Duodenal mucosa (tissue), 2 donors: ENCODE measurements around the gene EN1.

ENCODE experiments used
- H3K27ac ChIP-seq: one replicate; pipeline ENCODE4 v1.7.0; 2013; ENCODE audit warnings: low read depth, low read length
- H3K27me3 ChIP-seq, 2 donors: one replicate each; pipeline ENCODE4 v1.7.0; 2013; ENCODE audit warnings: low read length in 2 of 2, control low read depth in 1 of 2; ENCODE audit not compliant: insufficient read depth in 2 of 2, control insufficient read depth in 1 of 2
- H3K36me3 ChIP-seq, 2 donors: one replicate each; pipeline ENCODE4 v1.7.0; 2013; ENCODE audit warnings: low read length in 2 of 2, control low read depth in 1 of 2; ENCODE audit not compliant: insufficient read depth in 2 of 2, control insufficient read depth in 1 of 2
- H3K4me1 ChIP-seq, 2 donors: one replicate each; pipeline ENCODE4 v1.7.0; 2013; ENCODE audit warnings: low read length in 2 of 2, control low read depth in 1 of 2; ENCODE audit not compliant: insufficient read depth in 2 of 2, control insufficient read depth in 1 of 2
- H3K4me3 ChIP-seq, 2 donors: one replicate each; pipeline ENCODE4 v1.7.0; 2013; ENCODE audit warnings: low read length in 2 of 2, low read depth in 1 of 2
- H3K9ac ChIP-seq, 2 donors: one replicate each; pipeline ENCODE4 v1.7.0; 2013; ENCODE audit warnings: low read length in 2 of 2, low read depth in 1 of 2
- H3K9me3 ChIP-seq, 2 donors: one replicate each; pipeline ENCODE4 v1.7.0; 2013; ENCODE audit warnings: low read length in 2 of 2, control low read depth in 1 of 2; ENCODE audit not compliant: control insufficient read depth in 1 of 2

Gene EN1

DNA sequence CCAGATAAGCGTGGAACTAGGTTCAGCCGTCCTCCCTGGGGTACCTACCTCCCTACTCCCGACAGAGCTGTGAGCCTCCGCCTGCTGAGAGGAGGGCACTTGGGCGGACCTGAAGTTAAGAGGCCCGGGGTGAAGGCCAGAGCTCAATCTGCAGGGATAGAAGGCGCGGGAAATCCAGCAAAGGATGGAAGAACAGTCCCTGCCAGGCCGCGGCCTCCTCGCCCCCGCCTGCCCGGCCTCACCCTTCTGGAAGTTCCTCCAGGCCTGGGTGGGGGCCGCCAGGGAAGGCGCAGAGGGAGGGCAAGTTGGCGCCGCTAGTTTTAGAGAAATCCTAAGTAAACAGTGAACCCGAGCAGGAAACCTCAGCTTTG, 13.0 kb downstream of the EN1 start:
- no peaks in the 10 kb centered on the region for H3K36me3 ChIP-seq
- H3K27me3 ChIP-seq = peaks cover 84 to 92% of the 10 kb centered on the region in 2 donors
- no peak overlapping the region for H3K27ac ChIP-seq

DNA sequence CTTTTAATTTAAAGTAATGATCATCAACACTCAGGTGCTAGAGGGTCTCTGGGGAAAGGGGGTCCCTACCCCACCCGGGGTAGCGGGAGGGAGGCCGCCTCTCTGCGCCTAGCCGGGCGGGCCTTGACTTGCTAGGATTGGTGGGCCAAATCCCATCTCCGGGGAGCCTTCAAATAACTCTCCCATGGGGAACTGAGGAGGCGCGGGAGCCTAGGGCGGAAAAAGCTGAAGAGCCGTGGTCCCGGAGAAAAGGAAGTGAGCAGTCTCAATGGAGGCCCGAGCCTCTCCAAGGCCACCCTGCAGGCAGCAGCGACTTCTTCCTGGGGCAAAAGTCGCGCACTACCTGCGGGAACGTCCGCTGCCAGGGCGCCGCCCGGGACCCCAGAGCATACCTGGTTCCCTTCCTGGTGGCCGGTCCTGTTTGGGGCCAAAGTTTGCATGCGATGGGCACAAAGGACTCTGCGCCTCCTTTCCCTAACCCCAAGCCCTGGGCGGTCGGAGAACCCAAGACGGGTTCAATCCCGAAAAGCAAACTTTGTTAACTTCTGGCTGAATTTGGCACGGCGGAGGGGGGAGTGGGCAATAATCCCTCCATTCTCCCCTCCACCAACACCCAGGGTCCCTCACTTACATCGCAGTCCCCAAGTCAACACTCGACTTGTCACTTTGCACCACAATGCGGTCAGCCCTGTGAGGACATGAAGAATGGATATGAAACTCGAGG, 13.6 kb downstream of the EN1 start:
- peaks cover 4 to 14% of the 10 kb centered on the region in 2 donors for H3K4me1 ChIP-seq
- H3K36me3 ChIP-seq = no peaks in the 10 kb centered on the region
- peaks cover 81 to 92% of the 10 kb centered on the region in 2 donors for H3K27me3 ChIP-seq
- H3K27ac ChIP-seq = no peak overlapping the region
- H3K4me3 ChIP-seq = no peak overlapping the region
- no peaks in the 10 kb centered on the region for H3K9me3 ChIP-seq
- H3K9ac ChIP-seq = no peak overlapping the region

More for the DNA sequence above, 13.0 kb downstream of the EN1 start:
- Histone ChIP-seq H3K4me3 (no peak overlapping the region), H3K4me1 (peaks cover 4 to 14% of the 10 kb centered on the region in 2 donors), H3K9me3 (no peaks in the 10 kb centered on the region), H3K9ac (no peak overlapping the region)

DNA sequence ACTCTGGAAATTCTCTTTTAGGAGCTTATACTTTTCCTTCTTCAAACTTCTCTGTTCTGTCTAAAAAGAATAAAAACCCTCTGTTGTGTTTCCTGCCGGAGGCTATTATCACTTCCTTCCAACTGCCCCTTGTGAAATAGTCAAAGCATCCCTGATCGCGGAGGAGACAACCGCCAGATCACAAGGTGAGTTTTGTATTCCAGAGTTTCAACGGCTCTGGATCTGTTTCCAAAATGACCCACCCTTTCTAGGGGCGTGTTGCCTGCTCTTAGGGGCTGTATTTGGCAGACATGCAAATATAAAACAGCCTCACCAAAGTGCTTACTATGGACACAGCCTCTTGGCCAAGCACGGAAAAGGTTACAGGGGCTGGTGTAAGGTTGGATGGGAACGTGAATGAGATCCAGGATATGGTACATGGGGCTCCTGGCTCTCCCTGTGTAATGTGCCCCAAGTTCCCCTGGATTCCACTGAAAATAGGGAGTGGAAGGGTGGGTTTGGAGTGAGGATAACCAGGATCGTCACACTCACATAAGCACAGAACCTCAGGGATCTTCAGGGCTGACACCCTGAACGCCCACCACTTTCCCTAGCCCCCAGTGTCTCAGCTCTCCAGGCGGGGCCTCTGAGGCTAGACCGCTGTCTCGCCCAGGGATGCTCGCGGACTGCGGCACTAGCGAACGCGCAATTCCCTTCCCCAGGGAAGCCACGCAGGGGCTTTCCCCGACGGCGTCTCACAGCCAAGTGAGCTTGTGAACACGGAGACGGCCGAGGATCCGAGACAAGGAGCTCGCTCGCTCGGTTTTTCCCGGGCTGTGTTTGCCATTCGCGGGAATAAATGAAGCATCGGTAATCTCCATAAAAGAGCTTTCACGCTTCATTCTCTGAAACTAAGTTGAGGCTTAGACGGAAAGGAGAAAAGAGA, 14.4 kb downstream of the EN1 start:
- peaks cover 73 to 87% of the 10 kb centered on the region in 2 donors for H3K27me3 ChIP-seq
- no peak overlapping the region for H3K9ac ChIP-seq
- H3K4me1 ChIP-seq = peaks cover 4 to 14% of the 10 kb centered on the region in 2 donors
- H3K4me3 ChIP-seq = no peak overlapping the region
- no peak overlapping the region for H3K27ac ChIP-seq
- no peaks in the 10 kb centered on the region for H3K36me3 ChIP-seq
- H3K9me3 ChIP-seq = no peaks in the 10 kb centered on the region

DNA sequence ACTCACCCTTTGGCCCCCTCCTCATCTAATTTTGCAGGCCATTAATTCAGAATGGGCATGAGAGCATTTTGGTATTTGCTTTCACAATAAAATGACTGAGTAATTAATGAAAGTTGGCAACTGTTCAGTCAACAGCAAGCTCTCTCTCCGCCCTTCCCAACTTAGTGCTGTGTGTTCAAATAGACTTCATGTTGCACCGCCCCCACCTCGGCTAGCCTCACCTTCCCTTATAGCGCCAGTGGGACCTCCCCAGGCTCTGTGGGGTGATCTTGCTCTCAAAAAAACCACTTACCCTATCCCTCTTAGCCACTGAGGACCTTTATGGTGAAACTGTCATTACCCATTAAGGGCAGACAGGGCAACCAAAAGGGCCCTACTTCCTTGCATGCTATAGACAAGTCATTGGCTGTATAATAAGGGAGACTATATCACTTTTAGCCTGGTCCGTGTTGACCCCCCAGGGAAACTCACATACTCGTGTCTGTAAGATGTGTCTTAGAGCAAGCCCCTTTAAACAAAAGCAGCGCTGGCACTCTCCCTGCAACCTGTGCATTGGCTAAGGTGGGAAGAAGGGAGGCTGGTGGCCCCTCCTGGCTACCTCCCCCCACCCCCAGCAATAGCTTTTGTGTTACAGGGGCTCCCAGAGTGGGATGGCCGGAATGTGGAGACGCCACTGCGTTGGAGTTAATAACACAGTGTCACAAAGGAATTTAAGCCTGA, 15.2 kb downstream of the EN1 start:
- Histone ChIP-seq H3K4me3 (no peak overlapping the region), H3K27me3 (peaks cover 65 to 79% of the 10 kb centered on the region in 2 donors), H3K4me1 (peaks cover 4 to 14% of the 10 kb centered on the region in 2 donors), H3K9me3 (no peaks in the 10 kb centered on the region), H3K27ac (no peak overlapping the region), H3K36me3 (no peaks in the 10 kb centered on the region), H3K9ac (no peak overlapping the region)

DNA sequence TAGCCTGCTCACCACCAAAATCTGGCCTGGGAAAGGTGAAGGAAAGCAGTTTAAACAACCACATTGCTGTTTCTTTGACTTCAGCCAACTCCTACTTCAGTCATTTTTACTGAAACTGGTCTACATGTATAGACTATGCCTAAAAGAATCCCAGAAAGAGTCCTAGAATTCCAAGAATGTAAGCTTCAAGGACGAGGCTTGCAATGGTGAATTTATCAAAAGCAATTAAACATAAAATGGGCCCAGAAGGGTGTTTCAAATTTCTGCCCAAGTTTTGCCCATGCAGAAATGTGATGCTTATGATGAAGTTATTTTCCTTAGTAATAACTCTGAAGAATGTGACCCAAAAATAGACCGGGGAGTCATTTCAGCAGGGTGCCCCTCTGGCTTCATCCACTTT, 16.6 kb downstream of the EN1 start:
- peaks cover 52 to 69% of the 10 kb centered on the region in 2 donors for H3K27me3 ChIP-seq
- H3K4me1 ChIP-seq = peaks cover 0 to 9% of the 10 kb centered on the region in 2 donors
- H3K27ac ChIP-seq = no peak overlapping the region
- H3K4me3 ChIP-seq = no peak overlapping the region
- H3K9ac ChIP-seq = no peak overlapping the region
- H3K9me3 ChIP-seq = no peaks in the 10 kb centered on the region
- H3K36me3 ChIP-seq = no peaks in the 10 kb centered on the region

DNA sequence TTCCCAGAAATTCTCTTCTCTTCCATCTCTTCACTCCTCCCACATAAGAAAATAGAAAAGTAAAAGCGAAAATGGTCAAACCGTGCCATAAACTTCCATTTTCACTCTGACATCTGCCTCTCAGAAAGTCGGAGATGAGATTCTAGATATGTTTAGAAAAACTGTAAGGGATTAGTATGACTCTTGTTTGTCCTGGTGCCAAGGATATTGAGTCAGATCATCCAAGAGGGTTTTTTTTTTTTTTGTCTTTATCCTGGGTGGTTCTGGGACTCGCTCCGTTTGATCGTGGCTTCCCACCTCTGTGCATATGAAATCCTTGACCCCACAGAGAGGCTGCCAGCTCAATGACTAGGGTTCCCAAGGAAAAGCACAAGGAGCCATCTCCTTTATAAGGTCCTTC, 17.3 kb downstream of the EN1 start:
- Histone ChIP-seq H3K4me3 (no peak overlapping the region), H3K4me1 (peaks cover 0 to 2% of the 10 kb centered on the region in 2 donors), H3K36me3 (no peaks in the 10 kb centered on the region), H3K9ac (no peak overlapping the region), H3K9me3 (no peaks in the 10 kb centered on the region), H3K27ac (no peak overlapping the region), H3K27me3 (peaks cover 45 to 68% of the 10 kb centered on the region in 2 donors)

DNA sequence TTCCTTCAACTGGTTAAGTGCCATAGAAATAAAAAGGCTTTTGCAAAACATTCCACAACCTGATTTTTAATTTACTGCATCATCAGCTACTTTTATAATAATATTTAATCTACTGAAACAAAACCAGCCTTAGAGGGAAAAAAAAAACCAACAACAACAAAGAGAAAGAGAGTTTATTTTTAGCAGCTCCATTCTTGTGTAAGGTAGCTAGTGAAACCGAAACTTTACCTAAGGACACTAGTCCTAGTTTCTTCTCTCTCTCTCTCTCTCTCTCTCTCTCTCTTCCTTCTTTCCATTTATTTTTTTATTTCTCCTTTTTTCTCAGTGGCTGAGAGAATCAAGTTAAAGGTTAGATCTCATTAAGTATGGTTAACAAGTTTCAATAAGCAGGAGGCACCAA, 21.4 kb downstream of the EN1 start:
- Histone ChIP-seq H3K36me3 (no peaks in the 10 kb centered on the region), H3K27ac (no peak overlapping the region), H3K4me3 (no peak overlapping the region), H3K4me1 (no peaks in the 10 kb centered on the region), H3K9ac (no peak overlapping the region), H3K27me3 (peaks cover 24 to 48% of the 10 kb centered on the region in 2 donors), H3K9me3 (no peaks in the 10 kb centered on the region)

DNA sequence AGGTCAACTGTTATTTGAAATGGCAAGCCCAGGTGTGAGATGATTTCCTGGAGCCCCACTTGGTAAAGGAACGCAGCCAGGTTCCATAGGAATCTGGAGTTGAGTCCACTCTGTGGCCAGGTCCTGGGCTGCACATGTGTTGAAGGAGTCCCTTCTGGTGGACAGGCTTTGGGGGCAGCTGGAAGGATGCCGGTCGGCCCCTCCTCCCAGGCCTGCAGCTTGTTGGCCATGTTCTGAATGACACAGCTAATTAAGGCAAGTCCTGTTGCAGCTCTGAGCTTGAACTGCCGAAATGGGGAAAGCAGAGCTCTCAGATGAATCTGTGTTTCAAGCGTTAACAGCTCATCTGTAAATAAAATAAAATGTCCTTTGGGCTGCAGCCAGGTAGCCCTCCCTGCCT, 23.8 kb downstream of the EN1 start:
- Histone ChIP-seq H3K9me3 (no peaks in the 10 kb centered on the region), H3K27me3 (peaks cover 15 to 37% of the 10 kb centered on the region in 2 donors), H3K4me1 (no peaks in the 10 kb centered on the region), H3K27ac (no peak overlapping the region), H3K9ac (no peak overlapping the region), H3K36me3 (no peaks in the 10 kb centered on the region), H3K4me3 (no peak overlapping the region)

DNA sequence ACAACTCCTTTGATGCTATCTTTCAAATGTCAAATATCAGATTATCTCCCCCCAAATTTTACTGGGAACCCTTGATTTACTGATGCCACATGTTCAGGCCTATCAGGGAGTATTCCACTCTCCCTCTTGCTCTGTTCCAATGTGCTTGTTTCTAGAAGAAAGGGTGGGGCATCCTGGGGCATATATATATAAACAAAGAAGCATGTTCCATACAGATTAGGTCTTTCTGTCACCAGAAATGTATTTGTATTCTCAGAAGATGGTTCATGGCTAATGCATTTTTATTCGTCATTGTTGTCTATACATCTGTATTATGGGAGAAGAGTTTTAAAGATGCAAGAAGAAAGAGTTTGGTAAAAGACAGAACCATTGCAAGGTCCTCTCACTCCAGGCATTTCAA, 24.9 kb downstream of the EN1 start:
- H3K9me3 ChIP-seq = no peaks in the 10 kb centered on the region
- no peak overlapping the region for H3K27ac ChIP-seq
- H3K4me1 ChIP-seq = no peaks in the 10 kb centered on the region
- H3K4me3 ChIP-seq = no peak overlapping the region
- no peak overlapping the region for H3K9ac ChIP-seq
- H3K27me3 ChIP-seq = peaks cover 15 to 37% of the 10 kb centered on the region in 2 donors
- H3K36me3 ChIP-seq = no peaks in the 10 kb centered on the region

DNA sequence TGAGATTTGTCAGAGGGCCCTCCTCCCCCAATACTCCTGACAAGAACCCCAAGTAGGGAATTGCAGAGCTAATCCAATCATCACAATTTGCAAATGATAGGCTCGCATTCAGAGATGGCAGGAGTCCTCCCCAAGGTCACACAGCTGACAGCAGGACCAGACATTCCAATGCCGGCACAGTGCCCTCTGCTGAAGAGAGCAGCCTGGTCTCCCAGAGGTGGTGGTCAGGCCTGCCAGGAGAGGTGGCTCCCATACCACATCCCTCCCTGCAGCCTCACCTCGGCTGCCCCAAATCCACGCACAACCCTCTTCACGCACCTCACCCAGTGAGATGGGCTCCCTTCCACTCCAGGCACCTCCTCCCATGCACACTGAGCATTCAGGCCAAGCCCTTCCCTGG, 25.4 kb downstream of the EN1 start:
- H3K27ac ChIP-seq = no peak overlapping the region
- no peak overlapping the region for H3K9ac ChIP-seq
- peaks cover 15 to 35% of the 10 kb centered on the region in 2 donors for H3K27me3 ChIP-seq
- H3K9me3 ChIP-seq = no peaks in the 10 kb centered on the region
- no peak overlapping the region for H3K4me3 ChIP-seq
- H3K36me3 ChIP-seq = no peaks in the 10 kb centered on the region
- H3K4me1 ChIP-seq = no peaks in the 10 kb centered on the region
